ENCODE results near the gene INPP5D. TPM values are rescaled to one million over a fixed set of nuclear protein-coding genes. Genes with fewer than 3 reads are reported as not detected.
A peak's percentile ranks its signal among the peaks of the same experiment; 100 is the strongest.

The INPP5D gene
- total RNA-seq, 1 donor from 2014 or later, result 1.6 TPM

- FAIRE-seq, result no peak
- no peak for DNase-seq (ENCODE audit: low spot score in 2 of 2)
Measured at GRCh38 chr2:233247744-233248143, 187.6 kb downstream of the INPP5D start.

- DNase-seq (ENCODE audit: low spot score in 2 of 2), result no peak
- no peak for FAIRE-seq
Measured at GRCh38 chr2:233248999-233249398, 188.9 kb downstream of the INPP5D start.

GRCh38 chr2:233250568-233250967, 190.4 kb downstream of the INPP5D start:
- DNase-seq (ENCODE audit: low spot score in 2 of 2), result no peak
- FAIRE-seq, result no peak

GRCh38 chr2:233250985-233251305, 190.8 kb downstream of the INPP5D start:
- FAIRE-seq (no peak), DNase-seq (ENCODE audit: low spot score in 2 of 2) (no peak)

- peak; percentile 99 to 100 for DNase-seq (ENCODE audit: low spot score in 2 of 2)
- no peak for FAIRE-seq
Measured at GRCh38 chr2:233251306-233252116, 191.4 kb downstream of the INPP5D start, which contains the start of gene ATG16L1. TSS of gene ATG16L1 (plus strand) at chr2:233251673. CDS start at chr2:233251828, 155 bp downstream.

GRCh38 chr2:233252227-233252626, 192.1 kb downstream of the INPP5D start:
- no peak for DNase-seq (ENCODE audit: low spot score in 2 of 2)
- no peak for FAIRE-seq

GRCh38 chr2:233255151-233255550, 195.0 kb downstream of the INPP5D start:
- DNase-seq (ENCODE audit: low spot score in 2 of 2) (no peak), FAIRE-seq (no peak)

GRCh38 chr2:233256048-233256447, 195.9 kb downstream of the INPP5D start:
- DNase-seq (ENCODE audit: low spot score in 2 of 2) (no peak), FAIRE-seq (no peak)

Small RNA genes within 50 kb of the gene (small RNA-seq; reads per million reads assigned to genes)
- not detected for gene RN7SL32P

Other genes with a start within 250 kb of the INPP5D start
- gene SNORC, start 190.1 kb upstream of the INPP5D start, total RNA-seq, result 2.4 TPM
- 50.1 TPM for gene NGEF, start 47.1 kb upstream of the INPP5D start, total RNA-seq
- gene NEU2, start 27.7 kb upstream of the INPP5D start, total RNA-seq, result not detected
- gene ATG16L1, start 191.3 kb downstream of the INPP5D start, total RNA-seq, result 35.9 TPM
- gene SAG, start 247.5 kb downstream of the INPP5D start, total RNA-seq, result 0.82 TPM